GM19025 (cell line): Measurements from ENCODE around the gene EDAR.

Source experiments
- ATAC-seq: cut with Tn5 transposase; IDR thresholded peaks from one replicate; pipeline ENCODE4 v1.9.1; 2021; ENCODE audit warnings: mild to moderate bottlenecking, low read depth, moderate library complexity; ENCODE audit not compliant: unreplicated experiment

EDAR gene

GRCh38 chr2:108911807-108912628, 77.0 kb downstream of the EDAR start:
- ATAC-seq, result no peak

GRCh38 chr2:108911401-108911800, 77.6 kb downstream of the EDAR start:
- no peak for ATAC-seq

GRCh38 chr2:108910541-108911396, 78.3 kb downstream of the EDAR start:
- no peak for ATAC-seq

- ATAC-seq, result no peak
Measured at GRCh38 chr2:108910011-108910431, 79.0 kb downstream of the EDAR start.

GRCh38 chr2:108909275-108909823, 79.7 kb downstream of the EDAR start:
- no peak for ATAC-seq

GRCh38 chr2:108908713-108909070, 80.3 kb downstream of the EDAR start:
- no peak for ATAC-seq

GRCh38 chr2:108907822-108908712, 81.0 kb downstream of the EDAR start:
- no peak for ATAC-seq

- ATAC-seq, result no peak
Measured at GRCh38 chr2:108906403-108907077, 82.5 kb downstream of the EDAR start.

- ATAC-seq, result no peak
Measured at GRCh38 chr2:108905906-108906305, 83.1 kb downstream of the EDAR start.

- ATAC-seq, result no peak
Measured at GRCh38 chr2:108905176-108905575, 83.8 kb downstream of the EDAR start.

GRCh38 chr2:108904680-108905079, 84.3 kb downstream of the EDAR start:
- ATAC-seq, result no peak

GRCh38 chr2:108898315-108899082, 90.5 kb downstream of the EDAR start:
- no peak for ATAC-seq

GRCh38 chr2:108896741-108897140, 92.3 kb downstream of the EDAR start:
- ATAC-seq, result no peak

- ATAC-seq, result no peak
Measured at GRCh38 chr2:108895188-108895587, 93.8 kb downstream of the EDAR start.

- ATAC-seq, result no peak
Measured at GRCh38 chr2:108894766-108895165, 94.3 kb downstream of the EDAR start.

- ATAC-seq, result no peak
Measured at GRCh38 chr2:108893277-108893676, 95.7 kb downstream of the EDAR start.

GRCh38 chr2:108889907-108890306, 99.1 kb downstream of the EDAR start:
- no peak for ATAC-seq

- no peak for ATAC-seq
Measured at GRCh38 chr2:108884619-108885018, 104.4 kb downstream of the EDAR start.

- ATAC-seq, result no peak
Measured at GRCh38 chr2:108878276-108878675, 110.7 kb downstream of the EDAR start.
